PC-9 (cell line): ENCODE data around the gene NOS1AP.

Experiments
- CTCF ChIP-seq: fragments of 200-600 bp; sonication (generic); conservative IDR thresholded peaks from 2 replicates; pipeline ENCODE4 v1.6.1; 2017; ENCODE audit warnings: mixed run types, antibody characterized with exemption, mild to moderate bottlenecking, moderate library complexity
- EZH2 ChIP-seq: fragments of 200-600 bp; sonication (generic); IDR thresholded peaks from 2 replicates; pipeline ENCODE4 v1.8.0; 2017; ENCODE audit warnings: antibody characterized with exemption, low read depth

- TF ChIP-seq CTCF (no peak), EZH2 (no peak)
Observed at GRCh38 chr1:162169031-162169790, 99.7 kb downstream of the NOS1AP start.
